GM23338 (cell line): ENCODE results near the gene RAMAC. TPM values are rescaled to one million over a fixed set of nuclear protein-coding genes. Genes with fewer than 3 reads are reported as not detected.

Experiments used
- ATAC-seq: fragments of 200-7000 bp; cut with Tn5 transposase; 3 replicates; pipeline ENCODE4 v1.9.1; 2020
- DNase-seq: peaks from one replicate; pipeline ENCODE4 v3.0.0-alpha.2; 2015; ENCODE audit warnings: low spot score
- H2AFZ ChIP-seq: fragments of 200-600 bp; sonication (generic); 2 replicates; pipeline ENCODE4 v1.8.0; 2016; ENCODE audit warnings: antibody characterized with exemption, mild to moderate bottlenecking, moderate library complexity
- H3F3A ChIP-seq: fragments of 200-600 bp; sonication (generic); replicated peaks from 2 replicates; pipeline ENCODE4 v1.8.0; 2017; ENCODE audit warnings: antibody characterized with exemption, mixed run types, low read depth
- H3K27ac ChIP-seq: fragments of 200-600 bp; sonication (generic); 2 replicates; pipeline ENCODE4 v1.6.1; 2016; ENCODE audit warnings: low read depth
- H3K27me3 ChIP-seq: fragments of 200-600 bp; sonication (generic); 2 replicates; pipeline ENCODE4 v1.8.0; 2016; ENCODE audit warnings: mild to moderate bottlenecking, mixed run types, moderate library complexity; ENCODE audit not compliant: insufficient read depth
- H3K36me3 ChIP-seq: fragments of 200-600 bp; sonication (generic); 2 replicates; pipeline ENCODE4 v1.8.0; 2016; ENCODE audit warnings: mild to moderate bottlenecking; ENCODE audit not compliant: insufficient read depth
- H3K4me1 ChIP-seq: fragments of 200-600 bp; sonication (generic); 2 replicates; pipeline ENCODE4 v1.8.0; 2016; ENCODE audit warnings: mild to moderate bottlenecking, moderate library complexity; ENCODE audit not compliant: insufficient read depth
- H3K4me2 ChIP-seq: fragments of 200-600 bp; sonication (generic); 2 replicates; pipeline ENCODE4 v1.7.1; 2017; ENCODE audit warnings: mixed run types
- H3K4me3 ChIP-seq: fragments of 200-600 bp; sonication (generic); 2 replicates; pipeline ENCODE4 v1.6.1; 2016; ENCODE audit warnings: mixed run types
- H3K79me2 ChIP-seq: fragments of 200-600 bp; sonication (generic); replicated peaks from 2 replicates; pipeline ENCODE4 v1.8.0; 2017; ENCODE audit warnings: mild to moderate bottlenecking; ENCODE audit not compliant: insufficient read depth
- H3K9me2 ChIP-seq: fragments of 200-600 bp; sonication (generic); 2 replicates; pipeline ENCODE4 v1.8.0; 2017; ENCODE audit not compliant: insufficient read depth
- H4K20me1 ChIP-seq: fragments of 200-600 bp; sonication (generic); replicated peaks from 2 replicates; pipeline ENCODE4 v1.8.0; 2017; ENCODE audit warnings: mild to moderate bottlenecking; ENCODE audit not compliant: insufficient read depth
- H3K27ac Mint-ChIP-seq: 2 replicates; pipeline ENCODE4 v1.8.0; 2020; ENCODE audit warnings: inconsistent platforms, mild to moderate bottlenecking, moderate library complexity, mixed read lengths
- H3K27me3 Mint-ChIP-seq: 3 replicates; pipeline ENCODE4 v1.8.0; 2022; ENCODE audit warnings: low read depth, mild to moderate bottlenecking, moderate library complexity, mixed read lengths, inconsistent platforms; ENCODE audit not compliant: insufficient read depth, poor library complexity
- H3K36me3 Mint-ChIP-seq: 3 replicates; pipeline ENCODE4 v1.8.0; 2021; ENCODE audit warnings: low read depth, mild to moderate bottlenecking, inconsistent platforms, moderate library complexity, mixed read lengths
- H3K4me1 Mint-ChIP-seq: 3 replicates; pipeline ENCODE4 v1.8.0; 2020; ENCODE audit warnings: mild to moderate bottlenecking, inconsistent platforms, mixed read lengths
- H3K4me3 Mint-ChIP-seq: 3 replicates; pipeline ENCODE4 v1.8.0; 2021; ENCODE audit warnings: moderate library complexity, mild to moderate bottlenecking, inconsistent platforms, mixed read lengths
- H3K9me3 Mint-ChIP-seq: 3 replicates; pipeline ENCODE4 v1.8.0; 2020; ENCODE audit warnings: moderate library complexity, mild to moderate bottlenecking, inconsistent platforms, mixed read lengths
- CREB1 ChIP-seq: fragments of 250-450 bp; sonication (Bioruptor Pico); IDR thresholded peaks from 2 replicates; pipeline ENCODE4 v1.5.0; 2020; ENCODE audit warnings: low read depth, mild to moderate bottlenecking, moderate library complexity
- ETS1 ChIP-seq: IDR thresholded peaks from 2 replicates; pipeline ENCODE4 v1.6.1; 2016; ENCODE audit warnings: antibody characterized with exemption
- EZH2 ChIP-seq: fragments of 200-600 bp; sonication (generic); IDR thresholded peaks from one replicate; pipeline ENCODE4 v1.8.0; 2017; ENCODE audit warnings: antibody characterized with exemption, mild to moderate bottlenecking, low read depth; ENCODE audit not compliant: unreplicated experiment
- EZH2phosphoT487 ChIP-seq: fragments of 200-600 bp; sonication (generic); IDR thresholded peaks from one replicate; pipeline ENCODE4 v1.8.1; 2018; ENCODE audit warnings: antibody characterized with exemption; ENCODE audit not compliant: unreplicated experiment
- JUNB ChIP-seq: IDR thresholded peaks from one replicate; pipeline ENCODE4 v1.6.1; 2016; ENCODE audit warnings: antibody characterized with exemption; ENCODE audit not compliant: unreplicated experiment
- NANOG ChIP-seq: IDR thresholded peaks from 2 replicates; pipeline ENCODE4 v1.6.1; 2016; ENCODE audit warnings: antibody characterized with exemption, borderline replicate concordance
- POLR2AphosphoS5 ChIP-seq: IDR thresholded peaks from 2 replicates; pipeline ENCODE4 v1.6.1; 2016; ENCODE audit warnings: antibody characterized with exemption, low read depth
- REST ChIP-seq: IDR thresholded peaks from one replicate; pipeline ENCODE4 v1.6.1; 2018; ENCODE audit warnings: antibody characterized with exemption; ENCODE audit not compliant: unreplicated experiment
- STAT1 ChIP-seq: IDR thresholded peaks from one replicate; pipeline ENCODE4 v1.6.1; 2016; ENCODE audit warnings: antibody characterized with exemption; ENCODE audit not compliant: unreplicated experiment
- ZNF114 ChIP-seq: fragments of 250-450 bp; sonication (Bioruptor Pico); IDR thresholded peaks from 2 replicates; pipeline ENCODE4 v1.5.0; 2020; ENCODE audit warnings: mild to moderate bottlenecking, moderate library complexity
- ZNF331 ChIP-seq: fragments of 250-450 bp; sonication (Bioruptor Pico); IDR thresholded peaks from 2 replicates; pipeline ENCODE4 v1.5.0; 2020; ENCODE audit warnings: low read depth, mild to moderate bottlenecking, moderate library complexity
- ZNF462 ChIP-seq: fragments of 250-450 bp; sonication (Bioruptor Pico); IDR thresholded peaks from 2 replicates; pipeline ENCODE4 v1.5.0; 2020; ENCODE audit warnings: mild to moderate bottlenecking, moderate library complexity
- polyA plus RNA-seq: library from polyadenylated mRNA; unstranded; fragments of >200 nt; fragmentation: Nextera tagmentation; extraction: Ambion mirVana; gene quantifications from 2 replicates; pipeline ENCODE4 v1.2.1, GENCODE V29; 2016
- total RNA-seq: library from RNA; depleted of rRNA; stranded (reverse); fragments of >200 nt; shearing (Covaris generic); gene quantifications from 2 replicates; pipeline ENCODE4 v1.2.3, GENCODE V29; 2014
- TF ChIP-seq, protein P1 (sequence below), 2 experiments: fragments of 200-600 bp in 1 of 2; sonication (generic) in 1 of 2; conservative IDR thresholded peaks; 2 replicates each; pipeline versions ENCODE4 v1.5.1 to v1.6.1; 2016 to 2017; ENCODE audit warnings: antibody characterized with exemption in 2 of 2, low read depth in 2 of 2, mild to moderate bottlenecking in 2 of 2, moderate library complexity in 1 of 2

The RAMAC gene
- total and polyA plus RNA-seq, 2 experiments from 2014 or later = 27.4 to 58.6 TPM

DNA sequence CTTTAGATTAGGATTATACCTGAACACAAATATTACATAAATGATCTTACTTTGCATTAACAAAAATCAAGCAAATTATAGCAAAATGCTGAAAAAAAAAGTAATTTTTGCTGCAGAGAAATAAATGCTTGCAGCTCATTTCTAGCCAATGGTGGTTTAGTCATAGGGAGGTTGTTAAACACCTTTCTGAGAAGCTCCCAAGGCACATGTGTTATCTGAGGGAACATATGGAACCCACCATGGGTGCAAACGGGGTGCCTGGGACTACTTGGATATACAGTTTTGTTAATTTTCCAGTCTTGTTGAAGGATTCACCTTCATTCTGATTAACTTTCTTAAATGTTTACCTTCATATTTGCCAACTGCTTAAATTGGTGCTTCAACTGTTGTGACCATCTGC, 8.9 kb upstream of the RAMAC start:
- TF ChIP-seq EZH2 (no peak), REST (no peak), NANOG (no peak), ZNF114 (CRISPR knock-in tag) (no peak), JUNB (no peak), ETS1 (no peak), ZNF331 (CRISPR knock-in tag) (no peak), STAT1 (no peak), EZH2phosphoT487 (no peak), ZNF462 (CRISPR knock-in tag) (no peak), POLR2AphosphoS5 (no peak), CREB1 (CRISPR knock-in tag) (no peak)
- TF ChIP-seq, protein P1, sequence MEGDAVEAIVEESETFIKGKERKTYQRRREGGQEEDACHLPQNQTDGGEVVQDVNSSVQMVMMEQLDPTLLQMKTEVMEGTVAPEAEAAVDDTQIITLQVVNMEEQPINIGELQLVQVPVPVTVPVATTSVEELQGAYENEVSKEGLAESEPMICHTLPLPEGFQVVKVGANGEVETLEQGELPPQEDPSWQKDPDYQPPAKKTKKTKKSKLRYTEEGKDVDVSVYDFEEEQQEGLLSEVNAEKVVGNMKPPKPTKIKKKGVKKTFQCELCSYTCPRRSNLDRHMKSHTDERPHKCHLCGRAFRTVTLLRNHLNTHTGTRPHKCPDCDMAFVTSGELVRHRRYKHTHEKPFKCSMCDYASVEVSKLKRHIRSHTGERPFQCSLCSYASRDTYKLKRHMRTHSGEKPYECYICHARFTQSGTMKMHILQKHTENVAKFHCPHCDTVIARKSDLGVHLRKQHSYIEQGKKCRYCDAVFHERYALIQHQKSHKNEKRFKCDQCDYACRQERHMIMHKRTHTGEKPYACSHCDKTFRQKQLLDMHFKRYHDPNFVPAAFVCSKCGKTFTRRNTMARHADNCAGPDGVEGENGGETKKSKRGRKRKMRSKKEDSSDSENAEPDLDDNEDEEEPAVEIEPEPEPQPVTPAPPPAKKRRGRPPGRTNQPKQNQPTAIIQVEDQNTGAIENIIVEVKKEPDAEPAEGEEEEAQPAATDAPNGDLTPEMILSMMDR (conservative IDR thresholded peaks at IDR 0.05; ENCODE audit: low read depth in 2 of 2) = no peak
- no peak for DNase-seq
- no peak overlapping the region for H3K4me3 ChIP-seq
- H3K4me1 Mint-ChIP-seq = no peaks in the 10 kb centered on the region
- no peaks in the 10 kb centered on the region for H3K4me1 ChIP-seq
- no peaks in the 10 kb centered on the region for H3K9me2 ChIP-seq
- H3K4me3 Mint-ChIP-seq = no peak overlapping the region
- H3K79me2 ChIP-seq = no peaks in the 10 kb centered on the region
- ATAC-seq = no peak
- no peak overlapping the region for H3K27ac Mint-ChIP-seq
- H3K9me3 Mint-ChIP-seq = no peaks in the 10 kb centered on the region
- no peak overlapping the region for H2AFZ ChIP-seq
- H3K27ac ChIP-seq = no peak overlapping the region
- H3F3A ChIP-seq = no peaks in the 10 kb centered on the region
- no peaks in the 10 kb centered on the region; the same call in 1 of the 2 replicates for H3K36me3 ChIP-seq
- no peaks in the 10 kb centered on the region for H3K27me3 Mint-ChIP-seq
- H3K4me2 ChIP-seq = no peak overlapping the region
- H3K27me3 ChIP-seq = no peaks in the 10 kb centered on the region
- no peaks in the 10 kb centered on the region for H3K36me3 Mint-ChIP-seq
- 0 out of 2 replicates have a peak, but pooled peaks cover 3% of the 10 kb centered on the region for H4K20me1 ChIP-seq
